ENCODE data around the gene IRF2BP1.

- TF ChIP-seq POLR2A (IDR thresholded peaks at IDR 0.05; ENCODE audit: low read depth, low read length) = no peak
- TF ChIP-seq POLR2AphosphoS5 (IDR thresholded peaks at IDR 0.05; ENCODE audit: low read depth, low read length) = no peak
- TF ChIP-seq TAF1 (IDR thresholded peaks at IDR 0.05; ENCODE audit: borderline replicate concordance, low read depth, low read length) = no peak
Measured at GRCh38 chr19:45901912-45902650, 16.1 kb upstream of the IRF2BP1 start, which contains the start of gene MYPOP.
